Upper lobe of left lung (tissue), 6 donors: ENCODE measurements around the gene FILIP1L. TPM values are rescaled to one million over a fixed set of nuclear protein-coding genes. Genes with fewer than 3 reads are reported as not detected.
A peak's percentile ranks its signal among the peaks of the same experiment; 100 is the strongest.

ENCODE experiments used
- ATAC-seq, 2 donors: fragments of 200-7000 bp; cut with Tn5 transposase; one replicate each; pipeline ENCODE4 v1.9.1; 2022; ENCODE audit warnings: mild to moderate bottlenecking in 2 of 2, moderate library complexity in 2 of 2; ENCODE audit not compliant: low FRiP score in 2 of 2
- DNase-seq, 2 donors: peaks; one replicate each; pipeline ENCODE4 v3.0.0-alpha.2; 2019 to 2020
- H3K27ac ChIP-seq, 4 donors: fragments of 200-600 bp; sonication (generic); one replicate each; pipeline ENCODE4 v1.5.1; 2016 to 2019
- H3K27me3 ChIP-seq, 4 donors: fragments of 200-600 bp; sonication (generic); one replicate each; pipeline ENCODE4 v1.5.1; 2017 to 2019
- H3K36me3 ChIP-seq, 4 donors: fragments of 200-600 bp; sonication (generic); one replicate each; pipeline ENCODE4 v1.5.1; 2016 to 2019
- H3K4me1 ChIP-seq, 4 donors: fragments of 200-600 bp; sonication (generic); one replicate each; pipeline ENCODE4 v1.5.1; 2018 to 2019
- H3K4me3 ChIP-seq, 4 donors: fragments of 200-600 bp; sonication (generic); one replicate each; pipeline ENCODE4 v1.5.1; 2017 to 2019; ENCODE audit warnings: mild to moderate bottlenecking in 2 of 4, moderate library complexity in 1 of 4
- H3K9me3 ChIP-seq, 4 donors: fragments of 200-600 bp; sonication (generic); one replicate each; pipeline ENCODE4 v1.5.1; 2018 to 2019
- EP300 ChIP-seq, 4 donors: sonication (generic); formaldehyde crosslinking; IDR thresholded peaks; one replicate each; pipeline ENCODE4 v1.5.1; 2017; ENCODE audit warnings: antibody characterized with exemption in 4 of 4, control low read depth in 2 of 4
- POLR2A ChIP-seq, 4 donors: fragments of 450-650 bp; IDR thresholded peaks; one replicate each; pipeline ENCODE4 v1.5.1; 2016 to 2017; ENCODE audit warnings: antibody characterized with exemption in 4 of 4, mild to moderate bottlenecking in 2 of 4
- POLR2AphosphoS5 ChIP-seq, 2 donors: sonication (generic); formaldehyde crosslinking; IDR thresholded peaks; one replicate each; pipeline ENCODE4 v1.5.1; 2017; ENCODE audit warnings: antibody characterized with exemption in 2 of 2
- WGBS, 2 donors: methylation state at CpG; one replicate each; pipeline ENCODE4 v1.1.5; 2017 to 2018; 5-methylcytosine and 5-hydroxymethylcytosine counted together
- total RNA-seq, 6 donors: library from RNA; depleted of rRNA in 4 of 6; stranded (reverse); fragments of >200 nt in 4 of 6; gene quantifications; one replicate each; pipeline versions ENCODE4 v1.1.0 to v1.2.1, GENCODE V29; 2016 to 2021
- TF ChIP-seq, protein P1 (sequence below), 6 experiments: fragments of 450-650 bp in 4 of 6; fragments of 200-600 bp in 2 of 6; sonication (generic) in 2 of 6; IDR thresholded peaks; one replicate each; pipeline ENCODE4 v1.5.1; 2016 to 2019; ENCODE audit warnings: antibody characterized with exemption in 6 of 6
- donor health status: DM: no; HTN: no; CAD: no; lungs with moderate emphysema.
- donor health status: DM: no; HTN: yes; CAD: no; lungs with severe emphysema.

Gene FILIP1L
- total RNA-seq: 10 to 100 TPM; 19.4 to 38.2 (median 25.9) TPM

DNA sequence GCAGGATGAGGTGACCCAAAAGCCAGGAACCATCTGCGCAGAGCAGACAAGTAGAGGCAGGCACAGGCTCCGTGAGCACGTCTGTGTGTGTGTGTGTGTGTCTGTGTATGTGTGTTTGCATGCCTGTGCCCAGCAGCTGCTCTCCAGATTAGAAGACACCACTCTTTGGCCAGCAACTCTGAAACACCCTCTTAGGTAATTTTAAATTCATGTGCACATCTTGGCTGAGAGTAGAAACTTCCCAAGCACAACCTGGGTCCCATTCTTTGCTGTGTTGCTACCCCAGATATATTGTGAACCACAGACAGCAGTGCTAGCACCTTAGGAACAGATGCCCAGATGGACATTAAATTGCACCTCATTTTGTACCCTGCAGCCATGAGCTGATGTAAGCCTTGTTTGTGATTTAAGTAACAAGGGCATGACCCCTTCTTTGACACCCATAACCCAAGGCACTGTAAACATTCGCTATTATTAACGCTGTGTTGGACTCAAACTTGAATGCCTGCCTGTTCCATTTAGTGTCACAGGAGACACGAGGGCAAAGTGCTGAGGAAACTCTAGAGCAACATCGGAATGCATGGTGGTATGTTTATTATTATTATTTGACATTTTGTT is at the start of gene FILIP1L:
Gene FILIP1L, minus strand, starts transcription at position 89 of the 618 bp plus-strand sequence.
- Histone ChIP-seq H3K36me3 (no peaks in the 10 kb centered on the region), H3K27me3 (no peaks in the 10 kb centered on the region), H3K27ac (no peak within 1 kb of the TSS), H3K4me3 (no peak within 1 kb of the TSS), H3K4me1 (peaks cover 0 to 4% (median 0%) of the 10 kb centered on the region in 4 donors), H3K9me3 (no peaks in the 10 kb centered on the region)
- no peak for DNase-seq
- TF ChIP-seq POLR2AphosphoS5 (IDR thresholded peaks at IDR 0.05) (no peak), POLR2A (IDR thresholded peaks at IDR 0.05) (no peak), EP300 (IDR thresholded peaks at IDR 0.05) (no peak)
- TF ChIP-seq, protein P1, sequence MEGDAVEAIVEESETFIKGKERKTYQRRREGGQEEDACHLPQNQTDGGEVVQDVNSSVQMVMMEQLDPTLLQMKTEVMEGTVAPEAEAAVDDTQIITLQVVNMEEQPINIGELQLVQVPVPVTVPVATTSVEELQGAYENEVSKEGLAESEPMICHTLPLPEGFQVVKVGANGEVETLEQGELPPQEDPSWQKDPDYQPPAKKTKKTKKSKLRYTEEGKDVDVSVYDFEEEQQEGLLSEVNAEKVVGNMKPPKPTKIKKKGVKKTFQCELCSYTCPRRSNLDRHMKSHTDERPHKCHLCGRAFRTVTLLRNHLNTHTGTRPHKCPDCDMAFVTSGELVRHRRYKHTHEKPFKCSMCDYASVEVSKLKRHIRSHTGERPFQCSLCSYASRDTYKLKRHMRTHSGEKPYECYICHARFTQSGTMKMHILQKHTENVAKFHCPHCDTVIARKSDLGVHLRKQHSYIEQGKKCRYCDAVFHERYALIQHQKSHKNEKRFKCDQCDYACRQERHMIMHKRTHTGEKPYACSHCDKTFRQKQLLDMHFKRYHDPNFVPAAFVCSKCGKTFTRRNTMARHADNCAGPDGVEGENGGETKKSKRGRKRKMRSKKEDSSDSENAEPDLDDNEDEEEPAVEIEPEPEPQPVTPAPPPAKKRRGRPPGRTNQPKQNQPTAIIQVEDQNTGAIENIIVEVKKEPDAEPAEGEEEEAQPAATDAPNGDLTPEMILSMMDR (IDR thresholded peaks at IDR 0.05): no peak
- no peak for ATAC-seq
- WGBS, 2 donors: 73 to 77% methylated on average over 5 to 6 of the region's 7 CpGs

DNA sequence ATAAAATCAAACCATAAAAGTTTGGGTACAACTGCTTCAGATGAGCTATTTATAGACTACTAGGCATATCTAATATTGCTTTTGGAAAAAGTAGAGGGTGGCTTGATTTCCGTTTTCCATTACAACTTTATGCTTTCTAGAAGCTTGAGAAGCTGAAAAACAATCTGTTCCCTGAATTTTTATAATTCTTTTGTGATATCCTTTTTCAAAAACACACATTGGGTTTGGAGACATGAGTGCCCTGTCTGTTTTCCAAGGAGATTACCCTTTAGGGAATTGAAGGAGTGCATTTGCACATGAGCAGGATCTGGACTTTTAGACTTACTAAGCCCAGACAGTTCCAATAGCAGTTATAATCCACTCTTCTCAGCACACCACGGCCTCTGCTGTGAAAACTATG is 49.5 kb upstream of the FILIP1L start:
- Histone ChIP-seq H3K4me3 (no peak overlapping the region), H3K4me1 (peaks cover 0 to 8% (median 2%) of the 10 kb centered on the region in 4 donors), H3K27ac (peak overlapping the region in 2 of 4 donors; percentile 18 to 35), H3K9me3 (no peaks in the 10 kb centered on the region), H3K27me3 (no peaks in the 10 kb centered on the region), H3K36me3 (no peaks in the 10 kb centered on the region)
- TF ChIP-seq POLR2AphosphoS5 (IDR thresholded peaks at IDR 0.05) (no peak), POLR2A (IDR thresholded peaks at IDR 0.05) (no peak), EP300 (IDR thresholded peaks at IDR 0.05) (no peak)
- TF ChIP-seq, protein P1 (IDR thresholded peaks at IDR 0.05): no peak
- ATAC-seq (no peak), DNase-seq (no peak)
- WGBS, 2 donors: 77 to 87% methylated on average over 2 of the region's 2 CpGs

DNA sequence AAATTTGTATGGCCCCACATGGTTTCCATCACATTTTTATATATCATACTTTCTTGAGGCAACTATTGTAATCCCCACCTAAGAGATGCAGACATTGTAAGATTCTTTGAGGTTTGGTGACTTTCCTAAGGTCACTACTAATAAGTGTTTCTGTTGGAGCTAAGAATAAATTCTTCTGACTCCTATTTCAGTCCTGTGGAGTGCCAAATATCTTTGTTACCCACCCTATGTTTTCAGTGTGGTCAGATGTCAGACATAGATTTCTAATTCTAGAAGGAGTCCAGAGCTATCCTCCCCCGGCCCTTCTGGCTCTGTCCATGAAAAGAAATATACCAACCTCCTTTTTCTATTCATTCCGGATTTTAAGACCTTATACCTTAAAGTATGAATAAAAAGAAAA is 46.2 kb upstream of the FILIP1L start:
- H3K4me3 ChIP-seq: no peak overlapping the region
- peaks cover 0 to 6% (median 5%) of the 10 kb centered on the region in 4 donors for H3K9me3 ChIP-seq
- DNase-seq (no peak), ATAC-seq (no peak)
- peaks cover 0 to 8% (median 3%) of the 10 kb centered on the region in 4 donors for H3K4me1 ChIP-seq
- H3K36me3 ChIP-seq: no peaks in the 10 kb centered on the region
- WGBS, 2 donors: 85 to 98% methylated on average over 2 of the region's 2 CpGs
- H3K27ac ChIP-seq: peak overlapping the region in 1 of 4 donors; percentile 68
- TF ChIP-seq, protein P1 (IDR thresholded peaks at IDR 0.05): no peak
- TF ChIP-seq POLR2AphosphoS5 (IDR thresholded peaks at IDR 0.05) (no peak), POLR2A (IDR thresholded peaks at IDR 0.05) (no peak)
- no peaks in the 10 kb centered on the region for H3K27me3 ChIP-seq

DNA sequence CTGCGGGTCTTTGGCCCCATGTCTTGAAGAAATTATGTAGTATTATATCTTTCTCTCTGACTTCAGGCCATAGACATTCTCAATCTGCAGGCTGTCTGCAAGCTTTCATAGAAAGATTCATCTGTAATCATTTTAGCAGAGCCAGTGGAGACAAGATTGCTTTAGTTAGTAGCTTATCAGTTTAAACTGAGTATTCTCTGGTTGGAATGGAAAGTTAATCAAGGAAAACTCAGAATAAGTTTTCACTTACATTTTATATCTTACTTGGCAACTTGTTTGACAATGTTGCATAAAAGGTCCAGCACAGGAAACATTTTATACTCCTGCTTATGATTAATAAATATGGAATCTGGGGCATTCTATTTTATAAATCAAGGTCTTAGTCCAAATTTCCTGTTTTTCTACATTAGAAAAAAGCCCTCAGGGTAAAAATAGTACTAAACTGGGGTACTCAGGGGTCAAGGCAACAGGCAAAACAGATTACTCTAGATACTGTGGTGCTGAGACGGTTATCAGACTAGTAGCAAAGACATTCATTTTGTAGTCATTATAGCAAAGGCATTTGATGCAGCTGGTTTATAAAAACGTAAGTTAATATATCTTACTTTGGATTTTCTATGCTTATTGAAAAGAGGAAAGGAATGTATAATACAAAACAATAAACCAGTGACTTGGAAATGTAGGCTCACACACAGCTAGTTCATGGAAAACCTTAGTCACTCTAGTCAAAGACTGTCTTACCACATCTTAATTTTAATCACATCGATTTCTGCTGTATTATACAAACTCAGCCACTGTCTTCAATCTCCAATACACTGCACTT is 45.2 kb upstream of the FILIP1L start:
- ATAC-seq: no peak
- Histone ChIP-seq H3K27me3 (no peaks in the 10 kb centered on the region), H3K9me3 (peaks cover 0 to 13% (median 9%) of the 10 kb centered on the region in 4 donors), H3K36me3 (no peaks in the 10 kb centered on the region), H3K4me3 (no peak overlapping the region), H3K4me1 (peaks cover 0 to 8% (median 3%) of the 10 kb centered on the region in 4 donors), H3K27ac (peak overlapping the region in 3 of 4 donors; percentile 36 to 68 (median 55))
- no peak for DNase-seq
- TF ChIP-seq, protein P1 (IDR thresholded peaks at IDR 0.05): no peak
- TF ChIP-seq POLR2A (IDR thresholded peaks at IDR 0.05): no peak
- no peak for TF ChIP-seq POLR2AphosphoS5 (IDR thresholded peaks at IDR 0.05)
- TF ChIP-seq EP300 (IDR thresholded peaks at IDR 0.05): no peak
- 70 to 76% methylated on average over 4 of the region's 4 CpGs for WGBS, 2 donors
